PC-9 (cell line): ENCODE data around the gene KCNA2.

Experiments used
- EZH2 ChIP-seq: fragments of 200-600 bp; sonication (generic); IDR thresholded peaks from 2 replicates; pipeline ENCODE4 v1.8.0; 2017; ENCODE audit warnings: antibody characterized with exemption, low read depth
- TF ChIP-seq, protein P1 (sequence below): fragments of 200-600 bp; sonication (generic); conservative IDR thresholded peaks from 2 replicates; pipeline ENCODE4 v1.6.1; 2017; ENCODE audit warnings: mixed run types, antibody characterized with exemption, mild to moderate bottlenecking, moderate library complexity

DNA sequence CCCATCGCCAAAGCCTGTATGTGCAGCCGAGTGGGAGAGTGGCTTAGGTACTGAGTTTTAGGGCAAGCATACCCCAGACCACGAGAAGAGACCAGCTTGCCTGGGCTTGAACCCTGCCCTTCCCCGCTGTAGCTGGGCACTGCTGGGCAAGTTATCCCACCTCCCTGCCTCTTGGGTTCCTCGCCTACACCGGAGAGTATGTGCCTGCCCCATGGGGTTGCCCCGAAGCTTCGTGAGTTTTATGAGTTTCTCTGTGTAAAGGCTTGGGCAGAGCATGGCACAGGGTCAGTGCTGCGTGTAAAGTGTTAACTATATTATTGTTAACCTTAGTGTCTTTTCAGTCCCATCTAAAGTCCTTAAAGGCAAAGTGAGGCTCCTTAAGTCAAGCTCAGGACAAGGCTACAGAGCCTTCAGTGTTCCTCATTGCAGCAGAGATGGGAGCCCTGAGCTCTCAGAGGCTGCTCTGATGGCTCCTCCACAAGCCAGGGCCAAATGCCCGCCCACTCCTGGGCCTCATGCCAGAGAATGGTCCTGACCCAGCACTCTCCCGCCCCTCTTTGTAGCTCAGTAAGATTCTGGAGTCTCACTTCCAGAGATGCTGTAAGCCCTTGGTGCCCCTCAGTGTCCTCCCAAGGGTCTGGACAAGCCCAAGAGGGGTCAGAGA, 50.2 kb downstream of the KCNA2 start:
- TF ChIP-seq, protein P1, sequence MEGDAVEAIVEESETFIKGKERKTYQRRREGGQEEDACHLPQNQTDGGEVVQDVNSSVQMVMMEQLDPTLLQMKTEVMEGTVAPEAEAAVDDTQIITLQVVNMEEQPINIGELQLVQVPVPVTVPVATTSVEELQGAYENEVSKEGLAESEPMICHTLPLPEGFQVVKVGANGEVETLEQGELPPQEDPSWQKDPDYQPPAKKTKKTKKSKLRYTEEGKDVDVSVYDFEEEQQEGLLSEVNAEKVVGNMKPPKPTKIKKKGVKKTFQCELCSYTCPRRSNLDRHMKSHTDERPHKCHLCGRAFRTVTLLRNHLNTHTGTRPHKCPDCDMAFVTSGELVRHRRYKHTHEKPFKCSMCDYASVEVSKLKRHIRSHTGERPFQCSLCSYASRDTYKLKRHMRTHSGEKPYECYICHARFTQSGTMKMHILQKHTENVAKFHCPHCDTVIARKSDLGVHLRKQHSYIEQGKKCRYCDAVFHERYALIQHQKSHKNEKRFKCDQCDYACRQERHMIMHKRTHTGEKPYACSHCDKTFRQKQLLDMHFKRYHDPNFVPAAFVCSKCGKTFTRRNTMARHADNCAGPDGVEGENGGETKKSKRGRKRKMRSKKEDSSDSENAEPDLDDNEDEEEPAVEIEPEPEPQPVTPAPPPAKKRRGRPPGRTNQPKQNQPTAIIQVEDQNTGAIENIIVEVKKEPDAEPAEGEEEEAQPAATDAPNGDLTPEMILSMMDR = no peak
- TF ChIP-seq EZH2 = no peak
